Parathyroid adenoma (tissue), 2 donors: ENCODE results near the gene WNK2.

ENCODE experiments used
- H2AFZ ChIP-seq: fragments of 300-600 bp; sonication (generic); one replicate; pipeline ENCODE4 v1.7.0; 2017; ENCODE audit warnings: antibody characterized with exemption, mild to moderate bottlenecking
- H3K27ac ChIP-seq: fragments of 300-600 bp; sonication (generic); one replicate; pipeline ENCODE4 v1.7.0; 2017
- H3K27me3 ChIP-seq: fragments of 300-600 bp; sonication (generic); one replicate; pipeline ENCODE4 v1.7.0; 2017; ENCODE audit warnings: low read length; ENCODE audit not compliant: control insufficient read depth, insufficient read depth
- H3K36me3 ChIP-seq: fragments of 300-600 bp; sonication (generic); one replicate; pipeline ENCODE4 v1.7.0; 2017; ENCODE audit warnings: low read length; ENCODE audit not compliant: control insufficient read depth, insufficient read depth
- H3K4me1 ChIP-seq: fragments of 300-600 bp; sonication (generic); one replicate; pipeline ENCODE4 v1.7.0; 2017; ENCODE audit warnings: control low read depth
- H3K4me2 ChIP-seq: fragments of 300-600 bp; sonication (generic); one replicate; pipeline ENCODE4 v1.7.0; 2017; ENCODE audit warnings: low read length
- H3K4me3 ChIP-seq: fragments of 300-600 bp; sonication (generic); one replicate; pipeline ENCODE4 v1.7.0; 2017; ENCODE audit warnings: low read depth, low read length
- H3K79me2 ChIP-seq: fragments of 300-600 bp; sonication (generic); one replicate; pipeline ENCODE4 v1.7.0; 2017; ENCODE audit warnings: control low read depth
- H3K9ac ChIP-seq: fragments of 300-600 bp; sonication (generic); one replicate; pipeline ENCODE4 v1.7.0; 2017; ENCODE audit warnings: mild to moderate bottlenecking
- H3K9me3 ChIP-seq: fragments of 300-600 bp; sonication (generic); one replicate; pipeline ENCODE4 v1.7.0; 2017; ENCODE audit warnings: low read length; ENCODE audit not compliant: control insufficient read depth
- TF ChIP-seq, protein P1 (sequence below): fragments of 300-600 bp; sonication (generic); IDR thresholded peaks from one replicate; pipeline ENCODE4 v1.7.0; 2017; ENCODE audit warnings: antibody characterized with exemption, mild to moderate bottlenecking
- donor health status: primary hyperparathyroidism.

Gene WNK2

DNA sequence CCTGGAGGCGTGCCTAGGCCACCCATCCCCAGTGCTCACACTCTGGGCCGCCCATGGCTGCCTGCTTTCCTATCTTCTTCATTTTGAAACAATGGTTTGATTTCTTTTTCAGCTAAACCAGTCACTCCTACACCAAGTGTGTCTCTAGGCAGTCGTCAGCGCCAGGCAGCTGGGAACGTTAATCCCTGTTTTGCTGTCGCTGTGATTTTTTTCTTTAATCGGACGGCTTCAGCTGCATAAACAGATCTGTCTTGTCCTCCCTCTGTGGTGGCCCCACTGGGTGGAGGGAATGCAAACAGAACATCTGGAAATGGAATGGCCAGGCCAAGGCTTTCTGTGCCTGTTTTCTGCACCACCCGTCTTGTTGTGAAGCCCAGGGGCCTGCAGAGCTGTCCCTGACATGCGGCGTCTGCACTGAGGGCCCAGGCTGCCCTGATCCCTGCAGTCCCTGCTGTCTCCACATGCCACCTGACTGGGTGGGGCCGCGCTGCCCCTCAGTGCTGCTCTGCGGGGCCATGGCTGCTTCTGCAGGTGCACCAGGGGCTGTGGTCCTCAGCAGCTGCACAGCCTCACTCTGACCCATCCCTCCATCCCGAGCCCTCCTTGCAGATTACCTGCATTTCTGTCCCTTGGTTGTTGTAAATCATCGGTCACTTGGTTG, 51.5 kb downstream of the WNK2 start:
- Histone ChIP-seq H3K4me2 (no peak overlapping the region), H3K36me3 (no peaks in the 10 kb centered on the region), H3K79me2 (no peaks in the 10 kb centered on the region), H3K4me1 (no peaks in the 10 kb centered on the region), H3K27me3 (no peaks in the 10 kb centered on the region), H3K27ac (no peak overlapping the region), H2AFZ (no peak overlapping the region), H3K9ac (no peak overlapping the region), H3K4me3 (no peak overlapping the region), H3K9me3 (no peaks in the 10 kb centered on the region)
- TF ChIP-seq, protein P1, sequence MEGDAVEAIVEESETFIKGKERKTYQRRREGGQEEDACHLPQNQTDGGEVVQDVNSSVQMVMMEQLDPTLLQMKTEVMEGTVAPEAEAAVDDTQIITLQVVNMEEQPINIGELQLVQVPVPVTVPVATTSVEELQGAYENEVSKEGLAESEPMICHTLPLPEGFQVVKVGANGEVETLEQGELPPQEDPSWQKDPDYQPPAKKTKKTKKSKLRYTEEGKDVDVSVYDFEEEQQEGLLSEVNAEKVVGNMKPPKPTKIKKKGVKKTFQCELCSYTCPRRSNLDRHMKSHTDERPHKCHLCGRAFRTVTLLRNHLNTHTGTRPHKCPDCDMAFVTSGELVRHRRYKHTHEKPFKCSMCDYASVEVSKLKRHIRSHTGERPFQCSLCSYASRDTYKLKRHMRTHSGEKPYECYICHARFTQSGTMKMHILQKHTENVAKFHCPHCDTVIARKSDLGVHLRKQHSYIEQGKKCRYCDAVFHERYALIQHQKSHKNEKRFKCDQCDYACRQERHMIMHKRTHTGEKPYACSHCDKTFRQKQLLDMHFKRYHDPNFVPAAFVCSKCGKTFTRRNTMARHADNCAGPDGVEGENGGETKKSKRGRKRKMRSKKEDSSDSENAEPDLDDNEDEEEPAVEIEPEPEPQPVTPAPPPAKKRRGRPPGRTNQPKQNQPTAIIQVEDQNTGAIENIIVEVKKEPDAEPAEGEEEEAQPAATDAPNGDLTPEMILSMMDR: no peak

DNA sequence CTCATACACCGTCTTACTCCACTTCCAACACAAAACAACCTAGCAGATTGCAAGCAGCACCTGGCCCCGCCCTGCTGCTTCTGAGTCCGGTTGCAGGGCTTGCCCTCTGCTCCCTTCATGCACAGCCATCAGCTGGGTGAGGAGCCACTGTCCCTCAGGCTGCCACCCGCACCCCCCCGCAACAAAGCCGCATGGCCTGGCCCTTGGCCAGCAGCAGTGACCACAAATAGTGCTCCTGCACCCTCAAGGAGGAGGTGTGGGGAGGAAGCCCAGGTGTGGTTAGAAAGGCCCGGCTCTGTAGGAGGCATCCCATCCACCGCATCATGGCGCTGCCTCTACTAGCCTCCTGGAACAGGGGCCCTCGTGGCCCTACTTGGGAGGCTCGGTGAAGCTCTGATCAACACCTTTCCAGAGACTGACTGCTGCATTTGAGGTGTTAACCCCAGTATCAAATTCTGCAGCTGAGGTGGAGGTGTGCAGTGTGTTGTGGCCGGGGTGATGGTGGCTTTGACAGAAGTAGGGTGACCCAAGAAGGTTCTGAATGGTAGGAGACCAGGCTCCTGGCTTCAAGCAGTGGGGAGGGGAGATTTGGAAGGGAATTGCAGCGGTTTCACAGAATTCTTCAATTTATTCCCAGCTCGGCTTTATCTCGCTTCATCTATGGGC, 52.7 kb downstream of the WNK2 start:
- H3K36me3 ChIP-seq: no peaks in the 10 kb centered on the region
- no peak overlapping the region for H3K4me3 ChIP-seq
- no peak overlapping the region for H2AFZ ChIP-seq
- no peaks in the 10 kb centered on the region for H3K4me1 ChIP-seq
- H3K9ac ChIP-seq: no peak overlapping the region
- no peaks in the 10 kb centered on the region for H3K79me2 ChIP-seq
- H3K4me2 ChIP-seq: no peak overlapping the region
- H3K27me3 ChIP-seq: no peaks in the 10 kb centered on the region
- H3K9me3 ChIP-seq: no peaks in the 10 kb centered on the region
- TF ChIP-seq, protein P1: no peak
- H3K27ac ChIP-seq: no peak overlapping the region

DNA sequence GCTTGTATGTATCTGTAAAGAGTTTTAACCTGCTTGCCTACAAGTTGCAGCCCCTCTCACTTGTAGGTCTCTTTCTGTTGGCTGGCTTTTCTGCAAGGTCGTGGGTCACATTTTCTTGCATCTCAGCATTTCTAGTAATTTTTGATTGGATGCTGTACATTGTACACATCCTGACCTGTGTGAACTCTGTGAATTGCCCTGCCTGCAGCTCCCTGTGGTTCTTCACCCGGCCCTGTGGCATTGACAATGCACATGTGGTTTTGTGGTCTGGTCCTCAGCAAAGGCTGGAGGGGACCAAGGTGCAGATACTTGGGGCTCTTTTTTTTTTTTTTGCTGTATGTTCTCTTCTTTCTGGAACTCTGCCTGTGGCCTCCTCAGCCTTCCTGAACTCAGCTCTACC, 53.6 kb downstream of the WNK2 start:
- H3K36me3 ChIP-seq: no peaks in the 10 kb centered on the region

DNA sequence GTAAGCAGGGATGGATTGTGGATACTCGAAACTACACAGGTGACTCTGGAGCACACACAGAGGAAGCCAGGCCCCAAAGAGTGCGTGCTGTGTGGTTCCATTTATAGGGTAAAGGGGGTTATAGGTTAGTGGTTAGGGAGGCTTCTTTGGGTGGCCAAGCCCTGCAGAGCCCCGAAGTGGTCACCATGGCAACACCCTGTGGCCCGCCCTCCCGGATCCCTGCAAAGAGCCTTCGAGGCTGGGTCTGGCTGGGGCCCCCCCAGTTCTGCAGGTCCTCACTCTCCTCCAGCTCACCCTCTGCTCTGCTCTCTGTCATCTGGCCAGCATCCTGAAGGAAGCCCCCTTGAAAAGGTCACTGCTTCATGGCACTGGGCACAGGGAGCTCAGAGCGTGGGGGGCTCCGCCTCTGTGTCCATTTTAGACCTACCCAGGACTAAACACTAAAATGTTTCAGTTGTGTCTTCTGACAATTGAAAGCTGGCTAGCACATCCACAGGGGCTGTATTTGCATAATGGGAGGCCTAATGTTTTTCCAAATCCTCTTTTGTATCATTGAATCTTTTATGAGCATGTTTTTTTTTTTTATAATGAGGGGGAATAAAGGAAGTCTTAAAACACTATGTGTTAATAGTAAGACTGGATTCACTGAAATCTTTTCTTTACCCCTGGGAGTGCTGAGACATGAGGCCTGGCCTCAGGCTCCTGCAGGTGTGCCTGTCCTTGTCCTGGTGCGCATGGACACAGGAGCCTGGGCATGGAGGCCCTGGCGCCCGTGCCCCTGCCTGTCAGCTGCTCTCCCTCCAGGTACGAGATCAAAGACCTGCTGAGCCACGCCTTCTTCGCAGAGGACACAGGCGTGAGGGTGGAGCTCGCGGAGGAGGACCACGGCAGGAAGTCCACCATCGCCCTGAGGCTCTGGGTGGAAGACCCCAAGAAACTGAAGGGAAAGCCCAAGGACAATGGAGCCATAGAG, 55.3 kb downstream of the WNK2 start:
- no peaks in the 10 kb centered on the region for H3K4me1 ChIP-seq

More for the DNA sequence above, 53.6 kb downstream of the WNK2 start:
- Histone ChIP-seq H3K4me3 (no peak overlapping the region), H3K9me3 (no peaks in the 10 kb centered on the region), H3K4me1 (no peaks in the 10 kb centered on the region), H3K4me2 (no peak overlapping the region), H3K79me2 (no peaks in the 10 kb centered on the region), H3K27ac (no peak overlapping the region), H2AFZ (no peak overlapping the region), H3K27me3 (no peaks in the 10 kb centered on the region), H3K9ac (no peak overlapping the region)
- TF ChIP-seq, protein P1: no peak

More for the DNA sequence above, 55.3 kb downstream of the WNK2 start:
- no peaks in the 10 kb centered on the region for H3K36me3 ChIP-seq
- TF ChIP-seq, protein P1: no peak
- H3K9me3 ChIP-seq: no peaks in the 10 kb centered on the region
- no peaks in the 10 kb centered on the region for H3K27me3 ChIP-seq
- no peak overlapping the region for H3K27ac ChIP-seq
- H3K4me2 ChIP-seq: no peak overlapping the region
- H3K4me3 ChIP-seq: no peak overlapping the region
- no peak overlapping the region for H3K9ac ChIP-seq
- no peaks in the 10 kb centered on the region for H3K79me2 ChIP-seq
- no peak overlapping the region for H2AFZ ChIP-seq
